PC-9 (cell line): Measurements from ENCODE around the gene TGFBI.

Source experiments
- EZH2 ChIP-seq: fragments of 200-600 bp; sonication (generic); IDR thresholded peaks from 2 replicates; pipeline ENCODE4 v1.8.0; 2017; ENCODE audit warnings: antibody characterized with exemption, low read depth
- TF ChIP-seq, protein P1 (sequence below): fragments of 200-600 bp; sonication (generic); conservative IDR thresholded peaks from 2 replicates; pipeline ENCODE4 v1.6.1; 2017; ENCODE audit warnings: mixed run types, antibody characterized with exemption, mild to moderate bottlenecking, moderate library complexity

- TF ChIP-seq, protein P1, sequence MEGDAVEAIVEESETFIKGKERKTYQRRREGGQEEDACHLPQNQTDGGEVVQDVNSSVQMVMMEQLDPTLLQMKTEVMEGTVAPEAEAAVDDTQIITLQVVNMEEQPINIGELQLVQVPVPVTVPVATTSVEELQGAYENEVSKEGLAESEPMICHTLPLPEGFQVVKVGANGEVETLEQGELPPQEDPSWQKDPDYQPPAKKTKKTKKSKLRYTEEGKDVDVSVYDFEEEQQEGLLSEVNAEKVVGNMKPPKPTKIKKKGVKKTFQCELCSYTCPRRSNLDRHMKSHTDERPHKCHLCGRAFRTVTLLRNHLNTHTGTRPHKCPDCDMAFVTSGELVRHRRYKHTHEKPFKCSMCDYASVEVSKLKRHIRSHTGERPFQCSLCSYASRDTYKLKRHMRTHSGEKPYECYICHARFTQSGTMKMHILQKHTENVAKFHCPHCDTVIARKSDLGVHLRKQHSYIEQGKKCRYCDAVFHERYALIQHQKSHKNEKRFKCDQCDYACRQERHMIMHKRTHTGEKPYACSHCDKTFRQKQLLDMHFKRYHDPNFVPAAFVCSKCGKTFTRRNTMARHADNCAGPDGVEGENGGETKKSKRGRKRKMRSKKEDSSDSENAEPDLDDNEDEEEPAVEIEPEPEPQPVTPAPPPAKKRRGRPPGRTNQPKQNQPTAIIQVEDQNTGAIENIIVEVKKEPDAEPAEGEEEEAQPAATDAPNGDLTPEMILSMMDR = no peak
- no peak for TF ChIP-seq EZH2
Measured at GRCh38 chr5:136075466-136075891, 46.7 kb downstream of the TGFBI start.
